ENCODE data around the gene JAKMIP2. TPM values are rescaled to one million over a fixed set of nuclear protein-coding genes. Genes with fewer than 3 reads are reported as not detected.

The JAKMIP2 gene
- total and polyA plus RNA-seq, 10 of the 15 experiments (the other 5 are each of a cell fraction or from before 2014, with no cell fraction given), result 0.51 to 1.8 (median 0.89) TPM

DNA sequence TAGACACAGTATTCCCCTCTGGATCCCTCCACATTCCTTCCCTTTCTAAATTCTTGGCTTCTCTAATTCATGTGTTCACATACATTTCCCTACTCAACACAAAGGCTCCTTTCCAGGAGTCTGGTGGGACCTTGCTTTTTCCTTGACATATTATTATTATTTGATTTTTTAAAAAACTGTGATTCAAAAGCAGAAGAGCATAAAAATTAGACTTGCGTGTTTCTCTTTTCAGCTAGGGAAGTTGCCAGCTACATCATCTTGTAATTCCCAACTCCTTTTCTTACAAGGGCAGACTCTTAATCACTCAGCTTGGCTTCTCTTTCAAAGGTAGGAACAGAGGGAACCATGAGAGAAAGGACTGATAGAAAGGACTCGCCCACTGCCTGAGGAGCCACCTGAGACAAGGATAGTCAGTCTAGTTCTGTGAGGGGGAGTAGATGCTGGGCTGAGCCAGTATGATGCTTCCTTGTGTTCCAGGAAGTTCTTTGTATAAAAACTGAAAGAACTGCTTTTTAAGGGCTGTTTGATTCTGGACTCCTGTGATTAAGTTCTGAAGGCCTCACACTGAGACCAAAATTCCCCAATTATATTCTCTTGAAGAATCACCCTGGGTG, 221.7 kb downstream of the JAKMIP2 start:
- H3K9me3 ChIP-seq (replicated peaks; ENCODE audit: control insufficient read depth, insufficient read depth, low read length), result no peaks in the 10 kb centered on the region
- ChIA-PET POLR2A (no interaction called here), CTCF (interaction anchor here (3.6 kb wide), 1 partner anchor 96 kb away, joined by 21 read pairs; no protein-coding TSS in a partner anchor), SMC1A (ENCODE audit: uncharacterized antibody, unreplicated experiment) (interaction anchor here (1.0 to 1.7 kb wide), 2 partner anchors 96 to 462 kb away, joined by 3 to 8 read pairs; no protein-coding TSS in a partner anchor), RAD21 (ENCODE audit: unreplicated experiment) (interaction anchor here (1.0 kb wide), 1 partner anchor 16 kb away, joined by 3 read pairs; no protein-coding TSS in a partner anchor)
- H3K9ac ChIP-seq (ENCODE audit: control insufficient read depth, insufficient read depth, low read length), result no peak overlapping the region
- H3K79me2 ChIP-seq (ENCODE audit: control insufficient read depth, insufficient read depth, low read length), result no peaks in the 10 kb centered on the region
- in situ Hi-C loops (cut with MboI), result loop anchor here (5.0 kb wide), 1 partner anchor 109 kb away; no protein-coding TSS in a partner anchor
- DNase-seq (ENCODE audit: low read depth, low spot score) (no peak), ATAC-seq (no peak), FAIRE-seq (no peak)
- H3K36me3 ChIP-seq (ENCODE audit: control insufficient read depth in 2 of 2, insufficient read depth in 2 of 2, low read length in 1 of 2), result no peaks in the 10 kb centered on the region
- H4K20me1 ChIP-seq (ENCODE audit: control insufficient read depth, insufficient read depth), result no peaks in the 10 kb centered on the region
- no TSS peak for BruUV-seq (replicated peaks)
- intact Hi-C loops (cut with micrococcal nuclease; ENCODE audit: unreplicated experiment), result no loop called here
- no peaks in the 10 kb centered on the region for H3K27me3 ChIP-seq (replicated peaks in 1 of 2; ENCODE audit: control insufficient read depth in 2 of 2, insufficient read depth in 2 of 2, low read length in 1 of 2)
- no peak overlapping the region for H3K4me2 ChIP-seq (ENCODE audit: control insufficient read depth, insufficient read depth)
- H2AFZ ChIP-seq (ENCODE audit: control insufficient read depth, low read depth, low read length), result no peak overlapping the region
- no peak overlapping the region for H3K27ac ChIP-seq (ENCODE audit: control insufficient read depth, insufficient read depth)
- H3K4me1 ChIP-seq (ENCODE audit: control insufficient read depth, insufficient read depth, low read length), result no peaks in the 10 kb centered on the region
- no peak overlapping the region for H3K4me3 ChIP-seq
- WGBS (ENCODE audit: insufficient coverage, insufficient replicate concordance, low lambda C conversion rate, missing lambda C conversion rate), result 28% methylated on average over 2 of the region's 2 CpGs
- TF ChIP-seq, protein P1, sequence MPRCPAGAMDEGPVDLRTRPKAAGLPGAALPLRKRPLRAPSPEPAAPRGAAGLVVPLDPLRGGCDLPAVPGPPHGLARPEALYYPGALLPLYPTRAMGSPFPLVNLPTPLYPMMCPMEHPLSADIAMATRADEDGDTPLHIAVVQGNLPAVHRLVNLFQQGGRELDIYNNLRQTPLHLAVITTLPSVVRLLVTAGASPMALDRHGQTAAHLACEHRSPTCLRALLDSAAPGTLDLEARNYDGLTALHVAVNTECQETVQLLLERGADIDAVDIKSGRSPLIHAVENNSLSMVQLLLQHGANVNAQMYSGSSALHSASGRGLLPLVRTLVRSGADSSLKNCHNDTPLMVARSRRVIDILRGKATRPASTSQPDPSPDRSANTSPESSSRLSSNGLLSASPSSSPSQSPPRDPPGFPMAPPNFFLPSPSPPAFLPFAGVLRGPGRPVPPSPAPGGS (IDR thresholded peaks at IDR 0.05; ENCODE audit: borderline replicate concordance, insufficient read depth, low read depth, low read length, poor library complexity, severe bottlenecking), result no peak
- TF ChIP-seq, protein P2, sequence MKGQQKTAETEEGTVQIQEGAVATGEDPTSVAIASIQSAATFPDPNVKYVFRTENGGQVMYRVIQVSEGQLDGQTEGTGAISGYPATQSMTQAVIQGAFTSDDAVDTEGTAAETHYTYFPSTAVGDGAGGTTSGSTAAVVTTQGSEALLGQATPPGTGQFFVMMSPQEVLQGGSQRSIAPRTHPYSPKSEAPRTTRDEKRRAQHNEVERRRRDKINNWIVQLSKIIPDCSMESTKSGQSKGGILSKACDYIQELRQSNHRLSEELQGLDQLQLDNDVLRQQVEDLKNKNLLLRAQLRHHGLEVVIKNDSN (IDR thresholded peaks at IDR 0.05; ENCODE audit: borderline replicate concordance, extremely low read length, insufficient read depth, low read depth, low read length), result no peak
- TF ChIP-seq GABPA (IDR thresholded peaks at IDR 0.05; ENCODE audit: low read depth), result no peak
- TF ChIP-seq EP300 (IDR thresholded peaks at IDR 0.05; ENCODE audit: borderline replicate concordance in 1 of 2, control insufficient read depth in 1 of 2, low read depth in 2 of 2, low read length in 2 of 2), result no peak
- no peak for TF ChIP-seq BCL11A (IDR thresholded peaks at IDR 0.05; ENCODE audit: low read depth, low read length)
- no peak for TF ChIP-seq PAX8 (IDR thresholded peaks at IDR 0.05)
- no peak for TF ChIP-seq IKZF2 (IDR thresholded peaks at IDR 0.05)
- TF ChIP-seq, protein P3, sequence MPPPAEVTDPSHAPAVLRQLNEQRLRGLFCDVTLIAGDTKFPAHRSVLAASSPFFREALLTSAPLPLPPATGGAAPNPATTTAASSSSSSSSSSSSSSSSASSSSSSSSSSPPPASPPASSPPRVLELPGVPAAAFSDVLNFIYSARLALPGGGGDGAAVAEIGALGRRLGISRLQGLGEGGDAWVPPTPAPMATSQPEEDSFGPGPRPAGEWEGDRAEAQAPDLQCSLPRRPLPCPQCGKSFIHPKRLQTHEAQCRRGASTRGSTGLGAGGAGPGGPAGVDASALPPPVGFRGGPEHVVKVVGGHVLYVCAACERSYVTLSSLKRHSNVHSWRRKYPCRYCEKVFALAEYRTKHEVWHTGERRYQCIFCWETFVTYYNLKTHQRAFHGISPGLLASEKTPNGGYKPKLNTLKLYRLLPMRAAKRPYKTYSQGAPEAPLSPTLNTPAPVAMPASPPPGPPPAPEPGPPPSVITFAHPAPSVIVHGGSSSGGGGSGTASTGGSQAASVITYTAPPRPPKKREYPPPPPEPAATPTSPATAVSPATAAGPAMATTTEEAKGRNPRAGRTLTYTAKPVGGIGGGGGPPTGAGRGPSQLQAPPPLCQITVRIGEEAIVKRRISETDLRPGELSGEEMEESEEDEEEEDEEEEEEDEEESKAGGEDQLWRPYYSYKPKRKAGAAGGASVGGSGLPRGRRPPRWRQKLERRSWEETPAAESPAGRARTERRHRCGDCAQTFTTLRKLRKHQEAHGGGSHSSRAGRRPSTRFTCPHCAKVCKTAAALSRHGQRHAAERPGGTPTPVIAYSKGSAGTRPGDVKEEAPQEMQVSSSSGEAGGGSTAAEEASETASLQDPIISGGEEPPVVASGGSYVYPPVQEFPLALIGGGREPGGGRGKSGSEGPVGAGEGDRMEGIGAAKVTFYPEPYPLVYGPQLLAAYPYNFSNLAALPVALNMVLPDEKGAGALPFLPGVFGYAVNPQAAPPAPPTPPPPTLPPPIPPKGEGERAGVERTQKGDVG (CRISPR knock-in tag; IDR thresholded peaks at IDR 0.05), result no peak
- TF ChIP-seq, protein P4, sequence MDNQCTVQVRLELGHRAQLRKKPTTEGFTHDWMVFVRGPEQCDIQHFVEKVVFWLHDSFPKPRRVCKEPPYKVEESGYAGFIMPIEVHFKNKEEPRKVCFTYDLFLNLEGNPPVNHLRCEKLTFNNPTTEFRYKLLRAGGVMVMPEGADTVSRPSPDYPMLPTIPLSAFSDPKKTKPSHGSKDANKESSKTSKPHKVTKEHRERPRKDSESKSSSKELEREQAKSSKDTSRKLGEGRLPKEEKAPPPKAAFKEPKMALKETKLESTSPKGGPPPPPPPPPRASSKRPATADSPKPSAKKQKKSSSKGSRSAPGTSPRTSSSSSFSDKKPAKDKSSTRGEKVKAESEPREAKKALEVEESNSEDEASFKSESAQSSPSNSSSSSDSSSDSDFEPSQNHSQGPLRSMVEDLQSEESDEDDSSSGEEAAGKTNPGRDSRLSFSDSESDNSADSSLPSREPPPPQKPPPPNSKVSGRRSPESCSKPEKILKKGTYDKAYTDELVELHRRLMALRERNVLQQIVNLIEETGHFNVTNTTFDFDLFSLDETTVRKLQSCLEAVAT (IDR thresholded peaks at IDR 0.05), result no peak
- TF ChIP-seq MYC (IDR thresholded peaks at IDR 0.05; ENCODE audit: insufficient read depth, insufficient read length, insufficient replicate concordance, low read length, severe bottlenecking), result no peak
- TF ChIP-seq RCOR1 (conservative IDR thresholded peaks at IDR 0.05; ENCODE audit: low read depth, low read length), result no peak
- TF ChIP-seq MEF2A (IDR thresholded peaks at IDR 0.05; ENCODE audit: insufficient read depth, low read depth, low read length), result no peak
- TF ChIP-seq ESRRA (IDR thresholded peaks at IDR 0.05; ENCODE audit: low read length), result no peak
- TF ChIP-seq PAX5 (IDR thresholded peaks at IDR 0.05; ENCODE audit: borderline replicate concordance, low read depth, low read length), result no peak
- no peak for TF ChIP-seq KAT2A (conservative IDR thresholded peaks at IDR 0.05; ENCODE audit: control insufficient read depth, low read depth, low read length)
- TF ChIP-seq POLR2A (IDR thresholded peaks at IDR 0.05; ENCODE audit: low read depth, low read length), result no peak
- TF ChIP-seq ZZZ3 (IDR thresholded peaks at IDR 0.05; ENCODE audit: control insufficient read depth, insufficient read length, low read depth), result no peak

Data from GM12878 (cell line).